Stimulated activated CD4-positive, alpha-beta T cell treated with anti-CD3 and anti-CD28 coated beads, Interleukin-1b, Interleukin-23, amount 100 ng/mL, for 24 hours (primary cell): Measurements from ENCODE around the gene TMOD2.
"Not testable (repeated sequence)": the region's sequence is repeated elsewhere in the genome, so short reads cannot be mapped to it uniquely, and the experiment has no call there.

ENCODE experiments used
- DNase-seq, 4 experiments: peaks; one replicate each; pipeline ENCODE4 v3.0.0-alpha.2; 2020; ENCODE audit warnings: low read depth in 4 of 4, low spot score in 1 of 4

TMOD2 gene

GRCh38 chr15:51770902-51771301 is 19.5 kb downstream of the TMOD2 start:
- DNase-seq: no peak

- DNase-seq: no peak
These were observed 20.4 kb downstream of the TMOD2 start for GRCh38 chr15:51771773-51772172.

GRCh38 chr15:51774916-51775315 is 23.5 kb downstream of the TMOD2 start:
- no peak for DNase-seq

- peak in 2 of 4 experiments; percentile 13 to 16 for DNase-seq
These were observed 24.8 kb downstream of the TMOD2 start for GRCh38 chr15:51775967-51776816.

GRCh38 chr15:51776952-51777569 is 25.7 kb downstream of the TMOD2 start:
- DNase-seq: peak; percentile 25 to 47 (median 28)

GRCh38 chr15:51780636-51781035 is 29.2 kb downstream of the TMOD2 start:
- DNase-seq: no peak

GRCh38 chr15:51781506-51781905 is 30.1 kb downstream of the TMOD2 start:
- DNase-seq: no peak

GRCh38 chr15:51782357-51782896 is 31.0 kb downstream of the TMOD2 start:
- no peak for DNase-seq

- DNase-seq: no peak
These were observed 32.6 kb downstream of the TMOD2 start for GRCh38 chr15:51783967-51784366.

GRCh38 chr15:51787130-51787529 is 35.7 kb downstream of the TMOD2 start:
- not testable (repeated sequence) for DNase-seq

- DNase-seq: not testable (repeated sequence)
These were observed 41.1 kb downstream of the TMOD2 start for GRCh38 chr15:51792474-51792873.

- DNase-seq: no peak
These were observed 42.3 kb downstream of the TMOD2 start for GRCh38 chr15:51793521-51794305.

- no peak for DNase-seq
These were observed 45.5 kb downstream of the TMOD2 start for GRCh38 chr15:51796847-51797401.

GRCh38 chr15:51798281-51798680 is 46.9 kb downstream of the TMOD2 start:
- no peak for DNase-seq

- no peak for DNase-seq
These were observed 48.2 kb downstream of the TMOD2 start for GRCh38 chr15:51799282-51800252.

GRCh38 chr15:51801391-51801835 is 50.0 kb downstream of the TMOD2 start:
- DNase-seq: no peak

GRCh38 chr15:51802593-51802992 is 51.2 kb downstream of the TMOD2 start:
- DNase-seq: no peak

GRCh38 chr15:51803965-51804364 is 52.6 kb downstream of the TMOD2 start:
- no peak for DNase-seq

- no peak for DNase-seq
These were observed 54.7 kb downstream of the TMOD2 start for GRCh38 chr15:51806123-51806522.

- DNase-seq: no peak
These were observed 58.1 kb downstream of the TMOD2 start for GRCh38 chr15:51809457-51809856.
